GM12873 (cell line): ENCODE results near the gene SEMA4D.

Source experiments
- TF ChIP-seq, protein P1 (sequence below): IDR thresholded peaks from 2 replicates; pipeline ENCODE4 v1.5.1; 2012; ENCODE audit warnings: low read depth, mild to moderate bottlenecking, moderate library complexity, low read length, control low read depth; ENCODE audit not compliant: insufficient read depth; ENCODE audit errors: missing control alignments

The SEMA4D gene

DNA sequence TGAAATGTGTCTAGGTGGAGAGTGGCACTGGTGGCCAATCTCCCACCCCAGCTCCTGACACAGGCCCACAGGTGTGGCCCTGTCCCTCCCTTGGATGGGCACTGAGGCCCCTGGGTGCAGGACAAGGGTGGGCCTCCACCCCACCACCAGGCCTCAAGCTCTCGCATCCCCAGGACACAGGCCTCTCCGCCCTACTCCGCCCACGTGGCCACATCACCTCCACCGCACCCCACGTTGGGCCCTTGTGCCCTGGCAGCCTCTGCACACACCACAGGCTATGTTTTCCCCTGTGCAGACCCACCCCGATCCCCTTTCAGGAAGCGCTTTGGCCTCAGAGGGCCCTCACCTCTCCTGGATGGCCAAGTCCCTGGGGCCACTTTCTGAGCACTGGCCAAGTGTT, 124.9 kb downstream of the SEMA4D start:
- TF ChIP-seq, protein P1, sequence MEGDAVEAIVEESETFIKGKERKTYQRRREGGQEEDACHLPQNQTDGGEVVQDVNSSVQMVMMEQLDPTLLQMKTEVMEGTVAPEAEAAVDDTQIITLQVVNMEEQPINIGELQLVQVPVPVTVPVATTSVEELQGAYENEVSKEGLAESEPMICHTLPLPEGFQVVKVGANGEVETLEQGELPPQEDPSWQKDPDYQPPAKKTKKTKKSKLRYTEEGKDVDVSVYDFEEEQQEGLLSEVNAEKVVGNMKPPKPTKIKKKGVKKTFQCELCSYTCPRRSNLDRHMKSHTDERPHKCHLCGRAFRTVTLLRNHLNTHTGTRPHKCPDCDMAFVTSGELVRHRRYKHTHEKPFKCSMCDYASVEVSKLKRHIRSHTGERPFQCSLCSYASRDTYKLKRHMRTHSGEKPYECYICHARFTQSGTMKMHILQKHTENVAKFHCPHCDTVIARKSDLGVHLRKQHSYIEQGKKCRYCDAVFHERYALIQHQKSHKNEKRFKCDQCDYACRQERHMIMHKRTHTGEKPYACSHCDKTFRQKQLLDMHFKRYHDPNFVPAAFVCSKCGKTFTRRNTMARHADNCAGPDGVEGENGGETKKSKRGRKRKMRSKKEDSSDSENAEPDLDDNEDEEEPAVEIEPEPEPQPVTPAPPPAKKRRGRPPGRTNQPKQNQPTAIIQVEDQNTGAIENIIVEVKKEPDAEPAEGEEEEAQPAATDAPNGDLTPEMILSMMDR = no peak

GRCh38 chr9:89372230-89372816, 125.6 kb downstream of the SEMA4D start:
- TF ChIP-seq, protein P1 = no peak

DNA sequence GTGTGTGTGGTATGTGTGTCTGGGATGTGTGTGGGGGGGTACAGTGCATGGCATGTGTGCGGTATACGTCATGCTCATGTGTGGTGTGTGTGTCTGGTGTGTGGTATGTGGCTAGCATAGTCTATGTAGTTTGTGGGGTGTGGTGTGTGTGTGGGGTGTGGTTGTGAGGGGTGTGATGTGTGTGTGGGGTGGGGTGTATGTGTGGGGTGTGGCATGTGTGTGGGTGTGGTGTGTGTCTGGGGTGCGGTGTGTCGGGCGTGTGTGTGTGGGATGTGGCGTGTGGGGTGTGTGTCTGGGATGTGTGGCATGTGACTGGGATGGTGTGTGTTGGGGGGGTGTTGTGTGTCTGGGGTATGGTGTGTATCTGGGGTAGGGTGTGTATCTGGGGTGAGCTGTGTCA, 127.3 kb downstream of the SEMA4D start:
- TF ChIP-seq, protein P1 = no peak

DNA sequence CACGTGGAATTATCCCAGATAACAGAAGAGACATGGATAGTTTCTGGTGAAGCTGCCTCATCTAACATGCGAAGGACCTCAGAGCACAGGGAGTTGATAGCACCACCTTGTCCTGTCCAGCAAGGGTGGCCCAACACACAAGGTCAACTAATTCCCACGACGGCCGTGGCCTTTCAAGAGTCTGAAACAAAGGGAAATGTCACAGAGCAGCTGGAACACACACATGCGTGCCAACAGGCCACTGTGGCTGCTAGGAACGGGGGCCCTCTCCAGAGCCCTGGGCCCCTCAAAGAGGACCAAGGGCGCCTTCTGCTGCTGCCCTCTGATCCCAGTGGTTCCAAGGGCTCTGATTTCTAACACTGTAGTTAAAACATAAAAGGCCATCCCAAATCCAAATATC, 128.9 kb downstream of the SEMA4D start:
- TF ChIP-seq, protein P1 = no peak

GRCh38 chr9:89368550-89368949, 129.4 kb downstream of the SEMA4D start:
- TF ChIP-seq, protein P1 = no peak

DNA sequence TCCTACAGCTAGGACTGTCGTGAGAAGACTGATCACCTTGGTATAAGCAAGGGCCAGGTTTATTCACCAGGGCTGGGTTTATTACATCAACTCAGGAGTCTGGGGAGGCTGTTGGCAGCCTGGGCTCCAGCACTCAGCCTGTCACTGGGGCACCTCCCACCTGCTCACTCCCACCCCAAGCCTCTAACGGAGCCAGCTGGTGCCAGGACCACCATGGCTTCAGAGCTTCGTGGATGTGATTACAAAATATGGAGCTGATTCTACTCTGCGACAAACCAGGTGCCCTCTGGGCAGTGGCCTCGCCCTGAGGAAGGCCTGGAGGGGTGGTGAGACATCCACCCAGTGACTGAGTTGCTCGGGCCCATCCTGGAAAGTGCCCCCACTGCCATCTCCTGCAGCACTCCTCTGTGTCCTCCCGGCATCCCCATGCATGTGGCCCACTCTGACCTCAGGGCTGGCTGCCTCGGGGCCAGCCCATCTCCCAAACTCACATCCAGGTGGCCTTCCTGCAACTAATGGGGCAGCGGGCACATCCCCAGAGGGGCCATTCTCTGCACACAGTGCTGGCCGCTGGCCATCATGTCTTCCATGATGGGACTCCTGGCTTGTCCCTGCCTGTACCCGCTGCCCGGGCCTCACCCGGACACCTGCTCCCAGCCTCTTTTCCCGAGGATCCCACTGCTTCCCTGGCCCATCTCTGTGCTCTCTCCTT, 130.0 kb downstream of the SEMA4D start:
- TF ChIP-seq, protein P1 = no peak

- TF ChIP-seq, protein P1 = no peak
Observed at GRCh38 chr9:89367281-89367680, 130.6 kb downstream of the SEMA4D start.
